GDM1 (cell line): ENCODE measurements around the gene TCHHL1.

Experiments
- DNase-seq: peaks from one replicate; lab custom pipeline; 2025; lab: John Stamatoyannopoulos, UW

TCHHL1 gene

DNA sequence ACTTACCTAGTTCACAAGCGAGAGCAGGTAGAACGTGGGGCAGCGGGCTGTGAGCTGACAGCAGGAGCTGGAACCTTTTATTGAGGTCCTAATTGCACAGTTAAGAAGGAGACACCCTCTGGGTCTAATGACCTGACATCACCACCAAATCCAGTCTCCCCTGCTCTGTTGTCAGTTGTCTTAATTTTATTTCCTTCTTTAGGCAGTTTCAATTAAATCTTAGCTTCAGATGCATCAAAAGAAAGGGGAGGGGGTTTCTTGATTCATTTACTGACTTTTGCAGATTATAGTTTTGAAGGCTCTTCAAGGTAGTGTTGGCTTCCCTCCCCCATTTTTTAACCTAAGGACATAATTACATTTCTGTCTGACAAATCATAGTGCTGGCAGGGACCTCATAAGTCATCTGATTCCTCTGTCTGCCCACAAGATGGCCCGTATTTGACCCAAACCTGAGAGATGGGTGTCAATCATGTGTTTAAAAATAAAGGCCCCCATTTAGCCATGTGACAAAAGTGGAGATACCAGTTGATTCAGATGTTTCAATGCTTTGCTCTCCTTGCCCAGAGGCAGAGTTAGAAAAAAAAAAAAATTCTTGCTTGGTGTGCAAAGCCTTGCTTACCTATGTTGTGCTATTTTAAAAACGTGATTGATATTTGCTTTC lies at the start of gene TCHHL1:
TSS of gene TCHHL1 (minus strand) at position 51 of the 661 bp plus-strand sequence. CDS start 921 bp downstream, outside the sequence.
- DNase-seq: no peak

DNA sequence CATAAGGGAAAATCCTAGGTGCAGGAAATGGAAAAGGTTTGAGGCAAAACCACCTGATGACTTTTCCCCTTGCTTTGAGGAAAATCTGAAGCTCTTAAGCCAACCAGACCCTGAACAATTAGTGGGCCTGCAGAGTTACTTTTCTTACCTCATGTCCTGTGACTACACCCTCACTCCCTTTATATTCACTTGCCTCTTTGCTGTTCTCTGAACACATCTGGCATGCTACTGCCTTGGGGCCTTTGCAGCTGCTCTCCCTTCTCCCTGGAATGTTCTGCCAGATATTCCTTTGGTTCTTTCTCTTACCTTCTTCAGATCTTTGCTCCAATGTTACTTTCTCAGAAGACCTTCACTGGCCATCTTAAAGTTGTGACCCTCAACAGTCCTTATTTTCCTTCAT lies 48.4 kb upstream of the TCHHL1 start:
- no peak for DNase-seq

DNA sequence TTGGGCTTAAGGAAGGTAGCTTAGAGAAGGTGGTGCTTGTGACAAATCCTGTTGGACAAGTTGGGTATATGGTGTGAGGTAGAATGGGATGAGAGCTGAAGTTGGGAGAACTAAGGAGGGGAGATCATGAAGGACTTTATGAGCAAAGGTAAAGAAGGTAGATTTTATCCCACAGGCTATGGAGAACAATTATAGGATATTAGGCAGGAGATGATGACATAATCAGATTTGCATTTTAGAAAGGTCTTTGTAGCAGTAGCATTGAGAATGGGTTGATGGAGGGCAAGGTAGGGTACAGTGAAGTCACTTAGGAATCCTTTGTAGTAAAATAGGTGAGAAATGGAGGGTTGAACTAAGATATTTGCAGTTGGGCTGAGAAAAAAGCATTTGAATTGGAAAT lies 41.3 kb upstream of the TCHHL1 start:
- DNase-seq: no peak

DNA sequence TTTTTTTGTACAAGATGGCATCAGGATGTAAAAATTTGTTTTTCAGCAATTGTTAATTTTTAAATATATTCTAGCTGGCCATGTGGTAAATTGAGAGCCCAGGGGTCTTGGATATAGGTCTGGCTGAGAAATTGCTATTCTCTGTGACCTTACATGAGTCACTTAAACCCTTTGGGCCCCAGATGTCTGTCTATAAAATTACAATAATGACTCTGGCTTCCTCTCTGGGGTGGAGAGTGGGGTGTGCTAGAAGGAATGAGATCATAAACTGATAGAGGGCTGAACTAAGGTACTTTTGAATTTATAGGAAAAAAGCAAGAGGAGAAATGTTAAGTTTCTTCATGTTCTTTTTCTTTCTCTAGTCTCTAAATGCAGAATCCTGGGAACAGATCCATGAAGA lies 38.8 kb upstream of the TCHHL1 start:
- DNase-seq: no peak

- DNase-seq: no peak
Observed at GRCh38 chr1:152125834-152126443, 37.1 kb upstream of the TCHHL1 start.

DNA sequence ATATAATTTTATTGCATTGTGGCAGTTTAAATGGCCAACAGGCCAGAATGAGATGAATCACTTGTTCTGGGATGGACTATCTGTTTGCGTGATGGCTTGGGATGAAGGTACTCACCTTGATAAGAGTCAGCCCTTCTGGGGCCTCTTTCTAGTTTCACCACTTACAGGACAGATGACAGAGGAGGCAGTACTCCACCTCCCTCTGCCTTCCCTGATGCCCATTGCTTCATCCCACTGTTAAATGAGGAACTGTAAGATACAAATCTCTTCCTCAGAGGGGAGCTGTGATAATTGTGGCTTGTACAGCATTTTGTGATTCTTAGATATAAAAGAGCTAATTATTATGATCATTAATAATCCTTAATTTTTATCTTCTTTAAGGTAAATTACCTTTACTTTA lies 30.1 kb upstream of the TCHHL1 start:
- DNase-seq: no peak

- no peak for DNase-seq
Observed at GRCh38 chr1:152115344-152115743, 26.5 kb upstream of the TCHHL1 start, which contains the start of gene TCHH. TCHH (minus strand) TSS chr1:152115444; CDS start chr1:152114080, 1,364 bp downstream.

DNA sequence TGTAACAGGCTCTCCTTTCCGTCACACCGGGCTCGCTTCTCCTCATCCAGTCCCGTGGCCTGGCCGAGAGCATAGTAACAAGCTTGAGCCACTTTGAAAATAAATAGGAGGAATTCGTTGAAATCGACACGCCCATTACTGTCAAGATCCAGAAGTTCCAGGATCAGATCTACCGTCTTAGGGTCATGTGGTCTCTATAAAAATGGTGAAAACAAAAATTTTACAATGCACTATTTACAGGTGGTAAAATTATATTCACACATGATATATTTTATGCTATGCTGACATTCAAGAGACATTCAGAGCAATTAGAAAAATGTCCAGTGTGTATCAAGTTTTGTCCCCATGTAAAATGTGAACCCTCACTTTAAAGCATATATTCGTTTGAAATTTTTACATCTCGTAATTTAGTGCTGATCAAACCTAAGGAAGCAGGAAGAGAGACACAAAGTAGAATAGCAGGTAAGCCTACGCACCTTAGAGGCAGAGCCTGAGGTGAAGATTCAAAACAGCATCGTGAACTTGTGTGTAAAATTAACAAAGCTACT lies 24.1 kb upstream of the TCHHL1 start:
- DNase-seq: no peak

DNA sequence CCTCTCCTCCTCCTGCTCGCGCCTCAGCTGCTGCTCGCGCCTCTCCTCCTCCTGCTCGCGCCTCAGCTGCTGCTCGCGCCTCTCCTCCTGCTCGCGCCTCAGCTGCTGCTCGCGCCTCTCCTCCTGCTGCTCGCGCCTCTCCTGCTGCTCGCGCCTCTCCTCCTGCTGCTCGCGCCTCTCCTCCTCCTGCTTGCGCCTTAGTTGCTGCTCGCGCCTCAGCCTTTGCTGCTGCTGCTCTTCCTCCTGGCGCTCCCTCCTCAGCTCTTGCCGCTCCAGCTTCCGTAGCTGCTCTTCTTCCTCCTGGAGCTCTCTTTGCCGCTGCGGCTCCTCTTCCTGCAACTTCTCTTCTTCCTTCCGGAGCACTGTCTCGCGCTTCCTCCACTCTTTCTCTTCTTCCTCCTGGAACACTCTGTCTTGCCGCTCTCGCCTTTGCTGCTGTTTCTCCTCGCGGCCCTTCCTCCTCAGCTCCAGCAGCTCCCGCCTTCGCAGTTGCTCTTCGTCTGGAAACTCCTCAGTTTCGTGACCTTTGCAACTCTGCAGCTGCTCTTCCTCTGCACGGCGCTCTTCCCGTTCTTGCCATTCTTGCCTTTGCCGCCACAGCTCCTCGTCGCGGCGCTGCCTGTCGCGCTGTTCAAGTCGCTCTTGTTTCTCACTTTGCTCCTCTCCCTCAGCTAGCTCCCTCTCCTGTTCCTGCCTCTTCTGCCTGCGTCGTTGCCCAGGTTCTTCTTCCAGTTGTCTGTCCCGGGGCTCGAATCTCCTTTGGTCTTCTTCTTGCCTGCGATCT lies 23.4 kb upstream of the TCHHL1 start:
- no peak for DNase-seq

- peak; percentile 43 for DNase-seq
Observed at GRCh38 chr1:152111515-152111968, 22.7 kb upstream of the TCHHL1 start.

- peak; percentile 51 for DNase-seq
Observed at GRCh38 chr1:152110860-152111514, 22.1 kb upstream of the TCHHL1 start.

GRCh38 chr1:152110365-152110859 lies 21.5 kb upstream of the TCHHL1 start:
- peak; percentile 22 for DNase-seq

DNA sequence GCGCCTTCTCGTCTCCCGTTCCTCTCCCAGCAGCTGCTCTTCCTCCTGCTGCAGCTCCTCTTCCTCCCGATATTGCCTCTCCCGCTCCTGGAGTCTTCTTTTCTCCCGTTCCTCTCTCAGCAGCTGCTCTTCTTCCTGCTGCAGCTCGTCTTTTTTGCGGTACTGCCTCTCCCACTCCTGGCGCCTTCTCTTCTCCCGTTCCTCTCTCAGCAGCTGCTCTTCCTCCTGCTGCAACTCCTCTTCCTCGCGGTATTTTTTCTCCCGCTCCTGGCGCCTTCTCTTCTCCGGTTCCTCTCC lies 21.1 kb upstream of the TCHHL1 start:
- no peak for DNase-seq

GRCh38 chr1:152109231-152109997 lies 20.6 kb upstream of the TCHHL1 start:
- DNase-seq: no peak

DNA sequence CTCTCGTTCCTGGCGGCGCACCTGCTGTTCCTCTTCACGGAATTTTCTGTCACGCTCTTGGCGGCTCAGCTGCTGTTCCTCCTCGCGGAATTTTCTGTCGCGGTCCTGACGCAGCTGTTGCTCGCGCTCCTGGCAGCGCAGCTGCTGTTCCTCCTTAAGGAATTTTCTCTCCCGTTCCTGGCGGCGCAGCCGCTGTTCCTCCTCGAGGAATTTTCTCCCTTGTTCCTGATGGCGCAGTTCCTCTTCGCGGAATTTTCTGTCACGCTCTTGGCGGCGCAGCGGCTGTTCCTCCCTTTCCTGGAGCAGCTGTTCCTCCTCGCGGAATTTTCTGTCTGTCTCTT lies 20.0 kb upstream of the TCHHL1 start:
- no peak for DNase-seq

DNA sequence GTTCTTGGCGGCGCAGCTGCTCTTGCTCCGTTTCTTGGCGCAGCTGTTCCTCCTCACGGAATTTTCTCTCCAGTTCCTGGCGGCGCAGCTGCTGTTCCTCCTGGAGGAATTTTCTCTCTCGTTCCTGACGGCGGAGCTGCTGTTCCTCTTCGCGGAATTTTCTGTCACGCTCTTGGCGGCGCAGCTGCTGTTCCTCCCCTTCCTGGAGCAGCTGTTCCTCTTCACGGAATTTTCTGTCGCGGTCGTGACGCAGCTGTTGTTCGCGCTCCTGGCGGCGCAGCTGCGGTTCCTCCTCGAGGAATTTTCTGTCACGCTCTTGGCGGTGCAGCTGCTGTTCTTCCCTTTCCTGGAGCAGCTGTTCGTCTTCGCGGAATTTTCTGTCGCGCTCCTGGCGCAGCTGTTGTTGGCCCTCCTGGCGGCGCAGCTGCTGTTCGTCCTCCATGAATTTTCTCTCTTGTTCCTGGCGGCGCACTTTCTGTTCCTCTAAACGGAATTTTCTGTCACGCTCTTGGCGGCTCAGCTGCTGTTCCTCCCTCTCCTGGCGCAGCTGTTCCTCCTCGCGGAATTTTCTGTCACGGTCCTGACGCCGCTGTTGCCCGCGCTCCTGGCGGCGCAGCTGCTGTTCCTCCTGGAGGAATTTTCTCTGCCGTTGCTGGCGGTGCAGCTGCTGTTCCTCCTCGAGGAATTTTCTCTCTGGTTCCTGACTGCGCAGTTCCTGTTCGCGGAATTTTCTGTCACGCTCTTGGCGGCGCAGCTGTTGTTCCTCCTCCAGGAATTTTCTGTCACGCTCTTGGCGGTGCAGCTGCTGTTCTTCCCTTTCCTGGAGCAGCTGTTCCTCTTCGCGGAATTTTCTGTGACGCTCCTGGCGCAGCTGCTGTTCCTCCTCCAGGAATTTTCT lies 19.4 kb upstream of the TCHHL1 start:
- DNase-seq: no peak

- no peak for DNase-seq
Observed at GRCh38 chr1:152107031-152107983, 18.4 kb upstream of the TCHHL1 start.

DNA sequence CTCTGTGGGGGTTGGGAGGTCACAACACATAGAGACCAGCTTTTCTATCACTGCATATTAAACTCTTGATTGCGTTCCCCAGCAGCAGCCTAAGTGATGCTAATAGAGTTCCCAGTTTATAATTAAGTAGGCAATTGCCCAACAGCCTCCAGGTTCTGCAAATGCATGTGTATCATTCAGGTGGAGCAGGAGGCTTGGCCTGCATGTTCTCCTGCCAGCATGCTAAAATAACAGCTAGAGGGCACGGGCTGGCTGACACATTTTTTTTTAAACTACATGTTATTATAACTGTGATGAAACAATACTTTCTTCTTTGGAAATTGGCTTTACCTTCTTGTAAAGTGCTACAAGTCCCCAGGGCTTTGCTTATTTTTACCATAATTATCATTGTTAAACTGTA lies 16.0 kb upstream of the TCHHL1 start:
- no peak for DNase-seq

DNA sequence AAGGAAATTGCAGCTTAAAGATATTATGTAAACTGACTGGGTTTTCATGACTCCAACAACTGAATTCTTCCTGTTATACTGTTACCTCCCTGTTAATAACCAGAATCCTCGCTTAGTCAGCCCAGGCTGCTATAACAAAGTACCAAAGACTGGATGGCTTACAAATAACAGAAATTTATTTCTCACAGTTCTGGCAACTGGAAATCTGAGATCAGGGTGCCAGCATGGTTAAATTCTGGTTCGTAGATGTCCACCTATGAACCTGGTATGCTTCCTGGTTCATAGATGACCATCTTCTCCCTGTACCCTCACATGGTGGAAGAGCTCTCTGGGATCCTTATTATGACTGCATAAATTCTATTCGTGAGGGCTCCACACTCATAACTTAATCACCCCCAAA lies 8.1 kb upstream of the TCHHL1 start:
- no peak for DNase-seq
